HT1080 (cell line): ENCODE data around the gene ZDHHC11. TPM values are rescaled to one million over a fixed set of nuclear protein-coding genes. Genes with fewer than 3 reads are reported as not detected.
"Not testable (repeated sequence)": the region's sequence is repeated elsewhere in the genome, so short reads cannot be mapped to it uniquely, and the experiment has no call there.

Source experiments
- DNase-seq: peaks from one replicate; pipeline ENCODE4 v3.0.0-alpha.2; 2015; ENCODE audit warnings: low read depth
- total RNA-seq: library from RNA; depleted of rRNA; stranded (reverse); fragments of >200 nt; shearing (Covaris generic); gene quantifications from 2 replicates; pipeline ENCODE4 v1.2.3, GENCODE V29; 2014

Gene ZDHHC11
- total RNA-seq, 1 experiment from 2014 or later: 6.9 TPM

- DNase-seq: no peak
Observed at GRCh38 chr5:860506-861150, 9.8 kb upstream of the ZDHHC11 start.

- DNase-seq: no peak
Observed at GRCh38 chr5:859798-860296, 9.1 kb upstream of the ZDHHC11 start.

- no peak for DNase-seq
Observed at GRCh38 chr5:859391-859790, 8.6 kb upstream of the ZDHHC11 start.

- no peak for DNase-seq
Observed at GRCh38 chr5:858726-859125, 7.9 kb upstream of the ZDHHC11 start.

- DNase-seq: no peak
Observed at GRCh38 chr5:856531-857425, 6.0 kb upstream of the ZDHHC11 start.

- peak; percentile 46 for DNase-seq
Observed at GRCh38 chr5:855771-856530, 5.2 kb upstream of the ZDHHC11 start.

- DNase-seq: no peak
Observed at GRCh38 chr5:854966-855743, 4.4 kb upstream of the ZDHHC11 start.

- no peak for DNase-seq
Observed at GRCh38 chr5:854217-854616, 3.4 kb upstream of the ZDHHC11 start.

- DNase-seq: not testable (repeated sequence)
Observed at GRCh38 chr5:853416-854090, 2.8 kb upstream of the ZDHHC11 start.

- DNase-seq: no peak
Observed at GRCh38 chr5:852431-853401, 1.9 kb upstream of the ZDHHC11 start.

GRCh38 chr5:852018-852417 lies 1.2 kb upstream of the ZDHHC11 start:
- no peak for DNase-seq

- no peak for DNase-seq
Observed at GRCh38 chr5:851553-851952, 767 bp upstream of the ZDHHC11 start.

GRCh38 chr5:851076-851475 lies 290 bp upstream of the ZDHHC11 start:
- no peak for DNase-seq

GRCh38 chr5:849651-850301 lies 1.0 kb downstream of the ZDHHC11 start:
- DNase-seq: no peak

- no peak for DNase-seq
Observed at GRCh38 chr5:848671-849111, 2.1 kb downstream of the ZDHHC11 start.

GRCh38 chr5:847736-848135 lies 3.0 kb downstream of the ZDHHC11 start:
- DNase-seq: not testable (repeated sequence)

GRCh38 chr5:847212-847611 lies 3.6 kb downstream of the ZDHHC11 start:
- not testable (repeated sequence) for DNase-seq

- DNase-seq: not testable (repeated sequence)
Observed at GRCh38 chr5:846602-847091, 4.1 kb downstream of the ZDHHC11 start.
